Mesodermal cell (in vitro differentiated cells): ENCODE data around the gene RFFL.
A peak's percentile ranks its signal among the peaks of the same experiment; 100 is the strongest.
"Not testable (repeated sequence)": the region's sequence is repeated elsewhere in the genome, so short reads cannot be mapped to it uniquely, and the experiment has no call there.

Source experiments
- H3K27ac ChIP-seq: 2 replicates; pipeline ENCODE4 v1.7.0; 2013; ENCODE audit warnings: mild to moderate bottlenecking, low read depth, low read length, moderate library complexity; ENCODE audit not compliant: severe bottlenecking
- H3K36me3 ChIP-seq: 2 replicates; pipeline ENCODE4 v1.7.1; 2013; ENCODE audit warnings: mild to moderate bottlenecking, low read length, moderate library complexity; ENCODE audit not compliant: control insufficient read depth, insufficient read depth
- H3K4me1 ChIP-seq: one replicate; pipeline ENCODE4 v1.7.1; 2013; ENCODE audit warnings: mild to moderate bottlenecking, low read length; ENCODE audit not compliant: insufficient read depth, control insufficient read depth, poor library complexity, severe bottlenecking
- H3K4me3 ChIP-seq: 2 replicates; pipeline ENCODE4 v1.7.0; 2013; ENCODE audit warnings: low read length, control low read depth, mild to moderate bottlenecking; ENCODE audit not compliant: insufficient read depth, poor library complexity, severe bottlenecking; ENCODE audit errors: extremely low read depth
- H3K9me3 ChIP-seq: 2 replicates; pipeline ENCODE4 v1.7.1; 2013; ENCODE audit warnings: mild to moderate bottlenecking, low read length, moderate library complexity; ENCODE audit not compliant: control insufficient read depth
- WGBS, 2 experiments: methylation state at CpG; one replicate each; pipeline ENCODE4 v1.1.5; 2013; ENCODE audit warnings: missing lambda C conversion rate in 2 of 2; ENCODE audit not compliant: insufficient coverage in 2 of 2; 5-methylcytosine and 5-hydroxymethylcytosine counted together

RFFL gene

GRCh38 chr17:35090707-35091106, 27.2 kb upstream of the RFFL start:
- H3K27ac ChIP-seq, H3K4me1 ChIP-seq, H3K36me3 ChIP-seq, H3K4me3 ChIP-seq, H3K9me3 ChIP-seq: not testable (repeated sequence)
- 94 to 98% methylated on average over 8 to 9 of the region's 11 CpGs for WGBS, 2 experiments

GRCh38 chr17:35089586-35090296, 26.2 kb upstream of the RFFL start:
- Histone ChIP-seq H3K4me1 (peaks cover 16% of the 10 kb centered on the region), H3K36me3 (no peaks in the 10 kb centered on the region), H3K27ac (peak overlapping the region; percentile 20), H3K4me3 (peak overlapping the region; percentile 29), H3K9me3 (no peaks in the 10 kb centered on the region)
- WGBS, 2 experiments = 53 to 59% methylated on average over 15 to 16 of the region's 22 CpGs

- 0 to 1% methylated on average over 28 to 35 of the region's 80 CpGs for WGBS, 2 experiments
- Histone ChIP-seq H3K9me3 (no peaks in the 10 kb centered on the region), H3K4me3 (peak overlapping the region; percentile 85), H3K36me3 (no peaks in the 10 kb centered on the region), H3K4me1 (peaks cover 16% of the 10 kb centered on the region), H3K27ac (peak overlapping the region; percentile 37)
Measured at GRCh38 chr17:35088881-35089585, 25.5 kb upstream of the RFFL start.

GRCh38 chr17:35088356-35088880, 24.9 kb upstream of the RFFL start:
- H3K9me3 ChIP-seq = no peaks in the 10 kb centered on the region
- H3K27ac ChIP-seq = peak overlapping the region; percentile 37
- H3K4me3 ChIP-seq = peak overlapping the region; percentile 85
- peaks cover 16% of the 10 kb centered on the region for H3K4me1 ChIP-seq
- H3K36me3 ChIP-seq = no peaks in the 10 kb centered on the region
- WGBS, 2 experiments = 1 to 3% methylated on average over 17 to 22 of the region's 26 CpGs

- H3K36me3 ChIP-seq = no peaks in the 10 kb centered on the region
- 36 to 47% methylated on average over 5 to 6 of the region's 9 CpGs for WGBS, 2 experiments
- H3K4me3 ChIP-seq = peak overlapping the region; percentile 85
- no peak overlapping the region for H3K27ac ChIP-seq
- peaks cover 20% of the 10 kb centered on the region for H3K4me1 ChIP-seq
- H3K9me3 ChIP-seq = no peaks in the 10 kb centered on the region
Measured at GRCh38 chr17:35087731-35088355, 24.3 kb upstream of the RFFL start.

GRCh38 chr17:35086931-35087573, 23.5 kb upstream of the RFFL start:
- 84 to 91% methylated on average over 6 of the region's 8 CpGs for WGBS, 2 experiments
- no peak overlapping the region for H3K4me3 ChIP-seq
- no peaks in the 10 kb centered on the region for H3K9me3 ChIP-seq
- peaks cover 27% of the 10 kb centered on the region for H3K4me1 ChIP-seq
- no peak overlapping the region for H3K27ac ChIP-seq
- H3K36me3 ChIP-seq = no peaks in the 10 kb centered on the region

- 94 to 98% methylated on average over 8 of the region's 8 CpGs for WGBS, 2 experiments
- Histone ChIP-seq H3K27ac (no peak overlapping the region), H3K4me1 (peaks cover 27% of the 10 kb centered on the region)
Measured at GRCh38 chr17:35086164-35086563, 22.7 kb upstream of the RFFL start.

GRCh38 chr17:35084987-35085386, 21.5 kb upstream of the RFFL start:
- Histone ChIP-seq H3K4me1 (peaks cover 33% of the 10 kb centered on the region), H3K9me3 (no peaks in the 10 kb centered on the region), H3K27ac (no peak overlapping the region), H3K36me3 (no peaks in the 10 kb centered on the region), H3K4me3 (no peak overlapping the region)
- WGBS, 2 experiments = 47% methylated on average over 2 of the region's 2 CpGs; no CpG with 5 or more reads in 1 of the 2 experiments

More at GRCh38 chr17:35086164-35086563, 22.7 kb upstream of the RFFL start:
- Histone ChIP-seq H3K4me3 (no peak overlapping the region), H3K9me3 (no peaks in the 10 kb centered on the region), H3K36me3 (no peaks in the 10 kb centered on the region)

GRCh38 chr17:35083071-35083470, 19.6 kb upstream of the RFFL start:
- 100% methylated on average over 1 of the region's 2 CpGs; no CpG with 5 or more reads in 1 of the 2 experiments for WGBS, 2 experiments
- Histone ChIP-seq H3K27ac (no peak overlapping the region), H3K9me3 (no peaks in the 10 kb centered on the region), H3K4me3 (no peak overlapping the region), H3K36me3 (no peaks in the 10 kb centered on the region), H3K4me1 (peaks cover 32% of the 10 kb centered on the region)

- WGBS, 2 experiments = 67% methylated on average over 1 to 2 of the region's 3 CpGs
- Histone ChIP-seq H3K4me1 (peaks cover 32% of the 10 kb centered on the region), H3K9me3 (no peaks in the 10 kb centered on the region), H3K27ac (no peak overlapping the region), H3K36me3 (no peaks in the 10 kb centered on the region), H3K4me3 (no peak overlapping the region)
Measured at GRCh38 chr17:35082073-35082657, 18.7 kb upstream of the RFFL start.
